HG02763 (cell line): Measurements from ENCODE around the gene CRADD.
"Not testable (repeated sequence)": the region's sequence is repeated elsewhere in the genome, so short reads cannot be mapped to it uniquely, and the experiment has no call there.

Source experiments
- ATAC-seq: cut with Tn5 transposase; IDR thresholded peaks from one replicate; pipeline ENCODE4 v1.9.1; 2021; ENCODE audit warnings: mild to moderate bottlenecking, moderate library complexity; ENCODE audit not compliant: unreplicated experiment

Gene CRADD

GRCh38 chr12:93677195-93678064, at the start of gene CRADD:
TSS of gene CRADD (plus strand) at chr12:93677375.
- peak; percentile 91 for ATAC-seq

DNA sequence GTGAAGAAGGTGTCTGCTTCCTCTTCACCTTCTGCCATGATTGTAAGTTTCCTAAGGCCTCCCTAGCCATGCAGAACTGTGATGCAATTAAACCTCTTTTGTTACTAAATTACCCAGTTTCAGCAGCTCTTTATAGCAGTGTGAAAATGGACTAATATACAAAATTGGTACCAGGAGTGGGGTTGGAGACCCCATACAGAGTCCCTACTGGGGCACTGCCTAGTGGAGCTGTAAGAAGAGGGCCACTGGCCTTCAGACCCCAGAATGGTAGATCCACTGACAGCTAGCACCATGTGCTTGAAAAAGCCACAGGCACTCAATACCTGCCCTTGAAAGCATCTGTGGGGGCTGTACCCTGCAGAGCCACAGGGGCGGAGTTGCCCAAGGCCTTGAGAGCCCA, 44.8 kb upstream of the CRADD start:
- ATAC-seq, result no peak

DNA sequence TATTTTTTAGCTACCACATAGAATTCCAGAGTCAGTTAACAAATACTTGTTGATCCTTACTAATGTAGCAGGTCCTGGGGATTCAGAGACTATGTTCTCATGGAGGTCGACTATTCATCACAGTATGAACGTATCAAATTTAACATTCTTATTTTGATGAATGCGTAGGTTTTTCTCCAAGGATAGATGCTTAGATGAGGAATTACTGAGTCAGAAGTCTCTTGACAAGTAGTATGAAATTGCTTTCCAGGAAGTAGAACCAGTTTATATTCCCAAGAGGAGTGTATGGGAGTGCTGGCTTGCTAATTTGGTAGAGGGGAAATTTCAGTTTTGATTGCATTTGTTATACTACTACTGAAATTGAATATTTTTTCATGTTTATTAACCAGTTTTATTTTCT, 42.8 kb upstream of the CRADD start:
- no peak for ATAC-seq

DNA sequence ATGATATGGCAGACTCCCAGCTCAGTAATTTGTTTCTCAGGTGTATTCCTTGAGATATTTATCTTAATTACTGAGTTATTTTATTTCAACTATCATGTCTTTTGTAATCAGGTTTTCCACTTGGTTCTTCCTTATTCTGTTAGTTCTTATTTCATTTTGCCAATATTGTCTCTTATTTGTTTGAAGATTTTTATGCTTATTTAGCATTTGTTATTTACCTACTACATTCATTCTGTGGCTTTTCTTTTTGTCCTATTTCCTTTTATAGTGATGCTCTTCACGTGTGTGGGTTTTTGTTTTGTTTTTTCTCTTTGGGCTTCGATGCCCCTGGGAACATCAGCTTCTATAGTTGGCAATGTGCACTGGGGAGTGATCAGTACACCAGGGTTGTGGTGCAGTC, 40.5 kb upstream of the CRADD start:
- no peak for ATAC-seq

DNA sequence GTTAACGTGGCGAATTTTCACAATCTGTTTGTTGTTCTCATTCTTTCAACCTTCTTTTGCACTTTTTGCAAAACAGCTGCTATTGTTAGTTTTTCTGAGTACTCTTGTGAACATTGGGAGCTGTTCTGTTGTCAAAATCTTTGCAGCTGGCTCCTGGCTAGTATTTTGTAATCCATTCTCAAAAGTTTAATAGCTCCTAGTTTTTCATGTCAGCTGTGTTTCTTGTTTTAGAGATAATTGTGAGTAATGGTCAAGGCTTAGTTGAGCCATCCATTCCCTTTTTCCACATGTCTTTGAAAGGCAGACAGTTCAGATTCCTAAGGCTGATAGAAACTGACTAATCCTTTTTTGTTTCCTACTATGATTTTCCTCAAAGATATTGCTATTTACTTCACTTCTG, 39.1 kb upstream of the CRADD start:
- ATAC-seq, result no peak

DNA sequence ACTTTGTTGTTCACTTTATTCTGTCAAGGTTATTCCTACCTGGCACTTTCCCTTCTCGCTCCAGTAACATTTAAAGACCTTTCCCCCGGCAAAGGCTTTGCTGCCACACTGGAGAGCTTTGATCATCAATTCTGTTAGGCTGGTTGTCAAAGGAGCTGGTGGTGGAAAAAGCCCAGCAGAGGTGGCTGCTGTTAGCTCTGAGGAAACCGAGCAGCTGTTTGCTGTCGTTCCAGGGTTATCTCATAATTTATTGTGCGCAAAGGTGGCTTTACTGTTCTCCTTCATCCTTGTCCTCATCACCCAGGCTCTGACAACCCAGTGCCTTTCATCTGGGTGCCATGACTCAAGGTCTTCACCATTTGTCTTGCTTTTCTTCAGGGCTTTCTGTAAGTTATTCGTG, 38.2 kb upstream of the CRADD start:
- no peak for ATAC-seq

GRCh38 chr12:93639406-93639805, 37.8 kb upstream of the CRADD start:
- no peak for ATAC-seq

DNA sequence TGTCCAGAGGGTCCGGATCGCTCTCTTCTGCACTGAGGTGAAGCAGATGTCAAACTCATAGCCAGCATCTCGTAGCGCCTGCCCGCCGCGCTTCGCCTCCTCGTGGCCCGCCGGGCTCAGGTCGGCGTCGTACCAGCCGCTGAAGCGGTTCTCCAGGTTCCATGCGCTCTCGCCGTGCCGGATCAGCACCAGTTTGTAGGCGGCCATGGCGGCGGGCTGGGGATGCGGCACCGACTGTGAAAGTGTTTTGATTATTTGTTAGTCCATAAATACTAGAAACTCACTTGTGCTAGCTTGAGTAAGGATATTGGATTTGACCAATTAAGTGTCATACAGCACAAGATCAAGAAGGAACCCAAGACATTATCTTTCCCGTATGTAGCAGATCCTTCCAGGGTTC, 35.8 kb upstream of the CRADD start:
- not testable (repeated sequence) for ATAC-seq

DNA sequence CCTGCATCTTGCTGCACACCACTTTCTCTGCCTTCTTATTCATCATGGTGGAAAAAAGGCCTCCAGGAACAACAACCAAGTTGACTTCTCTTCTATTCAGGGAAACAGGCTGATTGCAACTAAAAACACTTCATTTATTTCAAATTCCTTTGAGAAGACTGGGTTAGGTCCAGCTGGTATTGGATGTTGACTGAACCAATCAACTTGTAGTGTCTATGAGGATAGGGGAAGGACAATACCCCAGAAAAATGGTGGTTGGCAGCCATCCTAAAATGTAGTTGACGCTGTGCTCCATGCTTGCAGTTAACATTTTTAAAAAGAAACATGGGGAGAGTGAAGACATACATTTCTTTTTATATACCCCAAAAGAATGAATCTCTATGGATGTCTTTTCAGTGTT, 34.4 kb upstream of the CRADD start:
- no peak for ATAC-seq

GRCh38 chr12:93645702-93646101, 31.5 kb upstream of the CRADD start:
- ATAC-seq, result no peak

- ATAC-seq, result no peak
Measured at GRCh38 chr12:93650626-93651025, 26.5 kb upstream of the CRADD start.

- no peak for ATAC-seq
Measured at GRCh38 chr12:93653079-93653478, 24.1 kb upstream of the CRADD start.

- ATAC-seq, result no peak
Measured at GRCh38 chr12:93653712-93654111, 23.5 kb upstream of the CRADD start.

- ATAC-seq, result no peak
Measured at GRCh38 chr12:93654421-93654820, 22.8 kb upstream of the CRADD start.

DNA sequence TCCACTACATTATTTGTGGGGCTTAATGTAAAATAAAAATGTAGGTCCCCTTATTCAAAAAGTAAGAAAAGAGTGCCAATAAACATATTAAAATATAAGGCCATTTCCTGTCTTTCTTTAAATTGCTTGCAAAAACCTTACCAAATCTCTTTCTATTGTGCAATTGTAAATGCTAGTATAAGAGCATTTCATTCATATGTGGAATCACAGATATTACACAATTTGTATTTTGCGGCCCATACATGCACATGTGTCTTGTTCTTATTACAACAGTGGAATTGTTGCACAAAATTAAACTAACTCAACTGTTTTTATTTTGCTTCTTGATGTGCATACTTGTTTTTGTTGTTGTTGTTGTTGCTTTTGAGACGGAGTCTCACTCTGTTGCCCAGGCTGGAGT, 20.1 kb upstream of the CRADD start:
- ATAC-seq, result no peak

- ATAC-seq, result no peak
Measured at GRCh38 chr12:93661021-93661420, 16.2 kb upstream of the CRADD start.

GRCh38 chr12:93663006-93663728, 14.0 kb upstream of the CRADD start:
- ATAC-seq, result no peak

DNA sequence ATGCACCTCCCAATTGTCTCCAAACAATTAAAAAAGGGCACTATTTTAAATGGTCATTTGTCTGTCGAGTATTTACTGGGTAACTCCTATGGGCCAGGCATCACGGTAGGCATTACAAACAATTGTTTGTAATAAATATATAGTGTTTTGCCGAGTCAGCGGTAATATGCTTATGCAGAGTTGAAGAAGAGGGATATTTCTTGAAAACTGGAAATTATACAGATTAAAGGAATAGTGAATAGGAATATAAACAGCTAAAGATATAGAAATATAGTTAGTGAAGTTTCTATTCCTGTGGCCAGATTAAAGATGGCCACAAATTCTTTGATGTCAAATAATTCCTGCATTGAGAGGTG, 13.5 kb upstream of the CRADD start:
- ATAC-seq, result no peak

- no peak for ATAC-seq
Measured at GRCh38 chr12:93664573-93665138, 12.5 kb upstream of the CRADD start.

DNA sequence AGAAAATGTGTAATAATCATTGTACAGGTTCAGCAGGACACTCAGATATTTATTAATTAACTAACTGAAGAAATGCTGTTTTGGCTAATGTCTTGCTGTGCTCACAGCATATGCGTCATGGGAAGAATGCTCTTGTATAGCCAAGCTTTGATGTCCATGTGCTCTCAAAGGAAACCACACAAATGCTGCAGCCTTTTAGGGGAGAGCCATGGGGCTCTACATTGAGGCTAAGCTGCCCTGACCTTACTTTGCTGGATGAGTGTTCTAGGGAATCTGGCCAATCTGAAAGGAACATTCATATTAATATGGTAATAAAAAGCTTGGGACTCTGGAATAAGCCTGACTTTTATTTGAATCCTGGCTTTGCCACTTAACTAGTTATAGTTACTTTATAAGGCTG, 9.5 kb upstream of the CRADD start:
- ATAC-seq, result no peak

DNA sequence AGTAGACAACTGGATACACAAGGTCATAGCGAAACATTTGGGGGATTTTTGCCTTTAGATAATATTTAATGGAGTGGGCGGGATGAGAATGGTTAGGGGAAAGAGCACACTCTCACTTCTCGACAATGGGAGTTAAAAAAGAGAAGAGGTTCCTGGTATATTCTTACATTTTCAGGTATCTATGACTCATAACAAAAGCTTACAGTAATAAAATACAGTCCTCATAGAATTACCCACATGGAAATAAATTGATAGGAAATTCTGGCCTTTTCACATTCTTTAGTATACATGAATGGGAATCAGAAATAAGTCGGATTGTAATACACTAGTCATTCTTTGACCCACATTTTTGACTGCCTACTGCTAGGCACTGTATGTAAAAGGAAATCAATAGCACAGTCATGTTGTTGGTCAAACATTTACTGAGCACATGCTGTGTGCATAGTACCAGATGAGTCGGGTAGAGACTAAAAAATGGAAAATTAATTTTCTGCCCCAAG, 8.2 kb upstream of the CRADD start:
- ATAC-seq, result peak; percentile 72

DNA sequence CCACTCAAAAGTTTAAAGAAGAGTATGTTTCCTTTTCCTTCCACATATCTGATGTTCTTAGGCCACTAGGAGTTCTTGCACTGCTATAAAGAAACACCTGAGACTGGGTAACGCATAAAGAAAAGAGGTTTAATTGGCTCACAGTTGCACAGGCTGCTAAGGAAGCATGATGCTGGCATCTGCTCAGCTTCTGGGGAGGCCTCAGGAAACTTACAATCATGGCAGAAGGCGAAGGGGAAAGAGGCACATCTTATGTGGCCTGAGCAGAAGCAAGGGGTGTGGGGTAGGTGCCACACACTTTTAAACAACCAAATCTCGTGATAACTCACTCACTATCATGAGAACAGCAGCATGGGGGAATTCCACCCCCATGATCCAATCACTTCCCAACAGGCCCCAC, 7.7 kb upstream of the CRADD start:
- ATAC-seq, result no peak
